H9 (cell line): ENCODE results near the gene C13orf46. TPM values are rescaled to one million over a fixed set of nuclear protein-coding genes. Genes with fewer than 3 reads are reported as not detected.

Experiments used
- DNase-seq: peaks from one replicate; pipeline ENCODE4 v3.0.0-alpha.2; 2017
- H2AFZ ChIP-seq: one replicate; pipeline ENCODE4 v1.6.1; 2013; ENCODE audit warnings: mild to moderate bottlenecking, low read length, control low read depth, moderate library complexity
- H2AK5ac ChIP-seq: 2 replicates; pipeline ENCODE4 v1.6.1; 2013; ENCODE audit warnings: low read length, control low read depth, mixed read lengths; ENCODE audit not compliant: insufficient read length
- H2BK120ac ChIP-seq: one replicate; pipeline ENCODE4 v1.6.1; 2013; ENCODE audit warnings: low read depth, mild to moderate bottlenecking, low read length, control low read depth, inconsistent platforms; ENCODE audit not compliant: poor library complexity, severe bottlenecking
- H2BK12ac ChIP-seq: 2 replicates; pipeline ENCODE4 v1.6.1; 2013; ENCODE audit warnings: low read length, control low read depth, mixed read lengths, low read depth; ENCODE audit not compliant: insufficient read length
- H2BK15ac ChIP-seq: 2 replicates; pipeline ENCODE4 v1.6.1; 2013; ENCODE audit warnings: low read depth, low read length, control low read depth
- H2BK20ac ChIP-seq: one replicate; pipeline ENCODE4 v1.6.1; 2013; ENCODE audit warnings: low read depth, mild to moderate bottlenecking, low read length, control low read depth, inconsistent platforms; ENCODE audit not compliant: poor library complexity, severe bottlenecking
- H2BK5ac ChIP-seq: 2 replicates; pipeline ENCODE4 v1.6.1; 2013; ENCODE audit warnings: low read length, control low read depth, mixed read lengths; ENCODE audit not compliant: insufficient read length
- H3K14ac ChIP-seq: 2 replicates; pipeline ENCODE4 v1.6.1; 2013; ENCODE audit warnings: low read length, control low read depth; ENCODE audit not compliant: insufficient read depth
- H3K18ac ChIP-seq: 2 replicates; pipeline ENCODE4 v1.6.1; 2013; ENCODE audit warnings: low read depth, mild to moderate bottlenecking, mixed read lengths, low read length, control low read depth; ENCODE audit not compliant: insufficient read length
- H3K23ac ChIP-seq: 2 replicates; pipeline ENCODE4 v1.6.1; 2013; ENCODE audit warnings: low read length, control low read depth, mixed read lengths, low read depth; ENCODE audit not compliant: insufficient read length
- H3K23me2 ChIP-seq: 2 replicates; pipeline ENCODE4 v1.6.1; 2013; ENCODE audit warnings: low read depth, mild to moderate bottlenecking, mixed read lengths, low read length, control low read depth; ENCODE audit not compliant: insufficient read length, poor library complexity, severe bottlenecking
- H3K27ac ChIP-seq: 2 replicates; pipeline ENCODE4 v1.5.1; 2013; ENCODE audit warnings: low read length, control low read depth, mixed read lengths, low read depth; ENCODE audit not compliant: insufficient read length
- H3K27me3 ChIP-seq: 2 replicates; pipeline ENCODE4 v1.6.1; 2013; ENCODE audit warnings: low read length, control low read depth, inconsistent platforms; ENCODE audit not compliant: insufficient read depth
- H3K4ac ChIP-seq: 2 replicates; pipeline ENCODE4 v1.6.1; 2013; ENCODE audit warnings: low read depth, mild to moderate bottlenecking, control low read depth, inconsistent platforms, low read length, moderate library complexity
- H3K4me1 ChIP-seq: 2 replicates; pipeline ENCODE4 v1.6.1; 2013; ENCODE audit warnings: low read length, control low read depth, inconsistent platforms; ENCODE audit not compliant: insufficient read depth
- H3K4me2 ChIP-seq: 2 replicates; pipeline ENCODE4 v1.6.1; 2013; ENCODE audit warnings: low read length, control low read depth, mixed read lengths; ENCODE audit not compliant: insufficient read length, insufficient read depth
- H3K56ac ChIP-seq: 2 replicates; pipeline ENCODE4 v1.6.1; 2013; ENCODE audit warnings: low read depth, mild to moderate bottlenecking, mixed read lengths, low read length, control low read depth; ENCODE audit not compliant: insufficient read length
- H3K79me1 ChIP-seq: 2 replicates; pipeline ENCODE4 v1.6.1; 2013; ENCODE audit warnings: low read depth, mild to moderate bottlenecking, moderate library complexity, low read length, control low read depth, inconsistent platforms; ENCODE audit not compliant: insufficient read depth, poor library complexity, severe bottlenecking
- H3K79me2 ChIP-seq: 2 replicates; pipeline ENCODE4 v1.6.1; 2013; ENCODE audit warnings: low read length, control low read depth, inconsistent platforms; ENCODE audit not compliant: insufficient read depth
- H3K9ac ChIP-seq: 2 replicates; pipeline ENCODE4 v1.6.1; 2013; ENCODE audit warnings: low read length, control low read depth, mixed read lengths; ENCODE audit not compliant: insufficient read length; ENCODE audit errors: extremely low read depth
- H3K9me3 ChIP-seq: one replicate; pipeline ENCODE4 v1.6.1; 2013; ENCODE audit warnings: low read depth, low read length, inconsistent platforms; ENCODE audit not compliant: control insufficient read depth
- H3T11ph ChIP-seq: one replicate; pipeline ENCODE4 v1.6.1; 2013; ENCODE audit warnings: mild to moderate bottlenecking, low read length, control low read depth, inconsistent platforms
- H4K20me1 ChIP-seq: one replicate; pipeline ENCODE4 v1.6.1; 2013; ENCODE audit not compliant: control insufficient read depth, insufficient read length, insufficient read depth
- H4K5ac ChIP-seq: 2 replicates; pipeline ENCODE4 v1.6.1; 2013; ENCODE audit warnings: low read depth, mild to moderate bottlenecking, mixed read lengths, low read length, control low read depth; ENCODE audit not compliant: insufficient read length
- H4K8ac ChIP-seq: replicated peaks from 2 replicates; pipeline ENCODE4 v1.6.1; 2013; ENCODE audit warnings: low read length, control low read depth, mixed read lengths, low read depth; ENCODE audit not compliant: insufficient read length
- H4K91ac ChIP-seq: 2 replicates; pipeline ENCODE4 v1.6.1; 2013; ENCODE audit warnings: low read depth, mild to moderate bottlenecking, moderate library complexity, mixed read lengths, low read length, control low read depth; ENCODE audit not compliant: insufficient read length
- H3K27ac Mint-ChIP-seq, 3 experiments: 2 replicates in 2 of 3; 3 replicates in 1 of 3; pipeline ENCODE4 v1.8.0; 2020 to 2021; ENCODE audit warnings: mixed read lengths in 3 of 3, mild to moderate bottlenecking in 1 of 3, moderate library complexity in 1 of 3
- H3K27me3 Mint-ChIP-seq: 2 replicates; pipeline ENCODE4 v1.8.0; 2021; ENCODE audit warnings: low read depth, mild to moderate bottlenecking, moderate library complexity, mixed read lengths
- H3K36me3 Mint-ChIP-seq, 3 experiments: 2 replicates in 2 of 3; 3 replicates in 1 of 3; pipeline ENCODE4 v1.8.0; 2020 to 2021; ENCODE audit warnings: low read depth in 3 of 3, mixed read lengths in 3 of 3; ENCODE audit not compliant: insufficient read depth in 1 of 3
- H3K4me1 Mint-ChIP-seq, 2 experiments: 2 replicates each; pipeline ENCODE4 v1.8.0; 2020; ENCODE audit warnings: mixed read lengths in 2 of 2
- H3K4me3 Mint-ChIP-seq, 2 experiments: 2 replicates in 1 of 2; 3 replicates in 1 of 2; pipeline ENCODE4 v1.8.0; 2020 to 2021; ENCODE audit warnings: mild to moderate bottlenecking in 2 of 2, mixed read lengths in 2 of 2, moderate library complexity in 1 of 2
- H3K9me3 Mint-ChIP-seq, 2 experiments: 2 replicates in 1 of 2; 3 replicates in 1 of 2; pipeline ENCODE4 v1.8.0; 2020; ENCODE audit warnings: mild to moderate bottlenecking in 2 of 2, mixed read lengths in 2 of 2, moderate library complexity in 1 of 2
- CTCF ChIP-seq: fragments of 200-600 bp; sonication (generic); conservative IDR thresholded peaks from 3 replicates; pipeline ENCODE4 v1.8.0; 2021; ENCODE audit warnings: antibody characterized with exemption, mild to moderate bottlenecking
- WGBS: extraction: QIAGEN DNeasy Blood & Tissue Kit; methylation state at CpG from one replicate; pipeline ENCODE4 v1.1.7; 2013; ENCODE audit warnings: missing lambda C conversion rate, low lambda C conversion rate, mixed read lengths; ENCODE audit not compliant: insufficient read length; ENCODE audit errors: extremely low coverage; 5-methylcytosine and 5-hydroxymethylcytosine counted together
- total RNA-seq: library from RNA; stranded (reverse); gene quantifications from 2 replicates; pipeline ENCODE4 v1.2.1, GENCODE V29; 2021

C13orf46 gene
- total RNA-seq, 1 experiment from 2014 or later = 0.55 TPM

DNA sequence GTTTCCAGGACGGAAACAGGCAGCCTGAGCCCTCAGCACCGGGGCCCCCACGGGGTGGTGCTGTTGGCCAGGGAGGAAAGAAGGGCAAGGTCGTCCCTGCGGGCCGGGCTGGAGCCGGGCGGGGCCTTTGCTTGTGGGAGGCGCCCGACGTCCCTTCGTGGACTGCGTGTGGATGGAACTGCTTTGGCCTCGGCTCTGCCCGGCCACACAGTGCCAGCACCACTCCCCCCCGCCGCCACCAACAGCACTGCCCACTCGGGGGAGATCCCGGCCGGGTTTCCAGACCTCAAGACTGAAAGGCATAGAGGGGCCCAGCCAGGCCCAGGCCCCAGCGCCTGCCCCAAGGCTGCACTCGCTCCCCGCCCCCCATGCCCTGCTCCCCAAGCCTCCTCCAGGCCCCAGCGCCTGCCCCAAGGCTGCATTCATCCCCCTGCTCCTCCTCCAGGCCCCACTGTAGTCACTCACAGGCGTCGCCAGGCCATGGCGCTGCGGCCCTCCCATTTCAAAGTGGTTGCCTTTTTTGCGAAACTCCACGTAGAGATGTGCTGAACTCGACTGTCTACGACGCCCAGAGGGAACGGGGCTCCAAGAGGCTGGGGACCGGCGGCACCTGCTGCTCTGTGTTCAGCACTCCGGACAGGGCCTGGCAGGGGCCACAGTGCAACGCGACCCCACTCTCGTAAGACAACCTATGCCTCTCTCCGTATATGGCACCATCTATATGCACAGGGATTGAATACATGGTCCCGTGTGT, 22.5 kb downstream of the C13orf46 start:
- peak; percentile 74 for DNase-seq
- Histone ChIP-seq H3K9me3 (no peaks in the 10 kb centered on the region), H3K4ac (no peak overlapping the region), H2BK5ac (no peak overlapping the region), H3K23me2 (no peaks in the 10 kb centered on the region), H4K20me1 (no peaks in the 10 kb centered on the region), H3K27me3 (no peaks in the 10 kb centered on the region), H2BK12ac (no peak overlapping the region), H4K5ac (no peak overlapping the region), H3K79me1 (no peaks in the 10 kb centered on the region), H2BK120ac (no peak overlapping the region), H2BK15ac (no peak overlapping the region), H3K56ac (no peak overlapping the region), H3K23ac (no peak overlapping the region), H4K8ac (no peak overlapping the region), H3K79me2 (no peaks in the 10 kb centered on the region), H3T11ph (no peak overlapping the region), H2BK20ac (no peak overlapping the region), H2AFZ (no peak overlapping the region), H4K91ac (no peak overlapping the region), H3K14ac (no peak overlapping the region), H3K4me2 (no peak overlapping the region), H3K9ac (no peak overlapping the region), H3K27ac (no peak overlapping the region), H3K18ac (no peak overlapping the region), H2AK5ac (no peak overlapping the region), H3K4me1 (no peaks in the 10 kb centered on the region)
- peaks cover 0 to 17% (median 6%) of the 10 kb centered on the region in 3 experiments; a peak in 5 of 7 replicates for H3K36me3 Mint-ChIP-seq
- peaks cover 0 to 5% of the 10 kb centered on the region in 2 experiments; a peak in 2 of 4 replicates for H3K4me1 Mint-ChIP-seq
- TF ChIP-seq CTCF = peak; percentile 77
- WGBS = no CpG with 5 or more reads among the region's 42 CpGs
- peaks cover 18 to 20% of the 10 kb centered on the region in 2 experiments for H3K9me3 Mint-ChIP-seq
- H3K27me3 Mint-ChIP-seq = peaks cover 13% of the 10 kb centered on the region
- no peak overlapping the region; a peak in 1 of 5 replicates for H3K4me3 Mint-ChIP-seq
- peak overlapping the region in 1 of 3 experiments; percentile 55; a peak in 1 of 7 replicates for H3K27ac Mint-ChIP-seq
